ENCODE measurements around the gene OVCA2.

DNA sequence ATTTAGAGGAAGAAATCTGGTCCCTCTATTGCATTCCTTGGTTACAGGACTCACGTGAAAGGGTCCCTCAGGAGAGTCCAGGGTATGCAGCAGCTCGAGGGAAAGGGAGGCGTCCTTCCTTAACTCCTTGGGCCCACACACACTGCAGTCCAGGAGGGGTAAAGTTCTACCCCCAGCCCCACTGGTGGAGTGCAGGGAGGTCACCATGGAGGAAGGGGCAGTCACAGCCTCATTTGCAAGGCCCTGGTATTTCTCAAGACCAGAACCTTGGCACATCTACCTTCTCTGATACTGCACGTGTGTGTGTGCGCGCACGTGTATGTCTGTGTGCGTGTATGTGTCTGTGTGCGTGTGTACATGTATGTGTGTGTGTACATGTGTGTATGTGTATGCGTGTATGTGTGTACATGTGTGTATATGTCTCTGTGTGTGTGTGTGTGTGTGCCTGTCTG lies 24.2 kb downstream of the OVCA2 start:
- TF ChIP-seq, protein P1, sequence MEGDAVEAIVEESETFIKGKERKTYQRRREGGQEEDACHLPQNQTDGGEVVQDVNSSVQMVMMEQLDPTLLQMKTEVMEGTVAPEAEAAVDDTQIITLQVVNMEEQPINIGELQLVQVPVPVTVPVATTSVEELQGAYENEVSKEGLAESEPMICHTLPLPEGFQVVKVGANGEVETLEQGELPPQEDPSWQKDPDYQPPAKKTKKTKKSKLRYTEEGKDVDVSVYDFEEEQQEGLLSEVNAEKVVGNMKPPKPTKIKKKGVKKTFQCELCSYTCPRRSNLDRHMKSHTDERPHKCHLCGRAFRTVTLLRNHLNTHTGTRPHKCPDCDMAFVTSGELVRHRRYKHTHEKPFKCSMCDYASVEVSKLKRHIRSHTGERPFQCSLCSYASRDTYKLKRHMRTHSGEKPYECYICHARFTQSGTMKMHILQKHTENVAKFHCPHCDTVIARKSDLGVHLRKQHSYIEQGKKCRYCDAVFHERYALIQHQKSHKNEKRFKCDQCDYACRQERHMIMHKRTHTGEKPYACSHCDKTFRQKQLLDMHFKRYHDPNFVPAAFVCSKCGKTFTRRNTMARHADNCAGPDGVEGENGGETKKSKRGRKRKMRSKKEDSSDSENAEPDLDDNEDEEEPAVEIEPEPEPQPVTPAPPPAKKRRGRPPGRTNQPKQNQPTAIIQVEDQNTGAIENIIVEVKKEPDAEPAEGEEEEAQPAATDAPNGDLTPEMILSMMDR (IDR thresholded peaks at IDR 0.05), result no peak
- TF ChIP-seq POLR2A (IDR thresholded peaks at IDR 0.05) (no peak), EP300 (IDR thresholded peaks at IDR 0.05) (peak in 1 of 2 donors; percentile 46)
